Measurements from ENCODE around the gene VAV1. TPM values are rescaled to one million over a fixed set of nuclear protein-coding genes. Genes with fewer than 3 reads are reported as not detected.

The VAV1 gene
- total and polyA plus RNA-seq, 2 of the 13 experiments (the other 11 are each of a cell fraction or from before 2014, with no cell fraction given) = not detected

DNA sequence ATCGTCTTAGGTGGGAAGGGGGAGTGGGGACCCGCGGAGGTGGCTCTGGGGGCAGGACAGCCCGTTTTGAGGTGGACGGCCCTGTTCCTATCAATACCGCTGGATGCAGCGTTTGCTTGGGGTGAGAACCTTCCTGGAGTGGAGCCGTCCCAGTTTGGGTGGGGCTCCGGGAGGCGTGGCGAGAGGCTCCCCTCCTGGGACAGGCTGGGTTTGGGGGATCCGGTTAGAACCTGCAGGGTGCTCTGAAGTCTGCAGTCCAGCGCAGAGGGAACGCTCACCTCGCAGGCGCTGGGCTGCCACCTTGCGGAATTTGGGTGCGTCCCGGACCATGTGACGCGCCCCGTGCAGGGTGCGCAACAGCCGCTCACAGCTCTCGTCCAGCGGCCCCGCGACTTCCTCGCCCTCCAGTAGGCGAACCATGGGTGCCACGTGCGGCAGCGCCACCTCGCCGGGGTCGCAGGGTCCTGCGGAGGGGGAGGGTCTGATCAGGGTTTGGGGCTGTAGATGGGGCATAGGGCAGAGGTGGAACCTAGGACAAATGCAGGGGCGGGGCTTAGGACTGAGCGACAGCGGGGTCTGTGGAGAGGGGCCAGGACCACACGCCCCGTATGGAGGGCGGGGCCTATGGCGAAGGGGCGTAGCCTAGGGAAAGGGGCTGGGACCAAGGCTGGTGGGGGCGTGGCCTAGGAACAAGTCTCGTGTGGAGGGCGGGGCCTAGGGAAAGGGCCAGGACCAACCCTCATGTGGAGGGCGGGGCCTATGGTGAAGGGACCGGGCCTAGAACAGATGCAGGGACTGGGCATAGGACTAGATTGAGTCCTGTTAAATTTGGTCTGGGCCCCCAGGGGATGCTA lies 19.1 kb upstream of the VAV1 start (continued):
- TF ChIP-seq HNRNPL (IDR thresholded peaks at IDR 0.05; ENCODE audit: low read depth, low read length) (peak; percentile 85), ZNF644 (CRISPR knock-in tag; IDR thresholded peaks at IDR 0.05; ENCODE audit: low read depth) (no peak), ZNF781 (CRISPR knock-in tag; IDR thresholded peaks at IDR 0.05; ENCODE audit: borderline replicate concordance, not compliant biosample characterization) (peak; percentile 33), ZNF354B (CRISPR knock-in tag; IDR thresholded peaks at IDR 0.05) (no peak), ETV6 (CRISPR knock-in tag; conservative IDR thresholded peaks at IDR 0.05) (peak; percentile 22; the same call in 1 of the 2 replicates), FOXO1 (CRISPR knock-in tag; IDR thresholded peaks at IDR 0.05) (peak; percentile 62; the same call in 1 of the 2 replicates), ZNF724P (CRISPR knock-in tag; IDR thresholded peaks at IDR 0.05; ENCODE audit: borderline replicate concordance) (0 out of 2 replicates have a peak, but pooled peaks have one; percentile 31), ZNF567 (CRISPR knock-in tag; IDR thresholded peaks at IDR 0.05; ENCODE audit: borderline replicate concordance) (peak; percentile 90; the same call in 1 of the 2 replicates), POLR2G (IDR thresholded peaks at IDR 0.05; ENCODE audit: low read depth, low read length) (peak; percentile 55), NR2C2 (CRISPR knock-in tag; IDR thresholded peaks at IDR 0.05; ENCODE audit: borderline replicate concordance) (peak; percentile 88), SATB2 (CRISPR knock-in tag; IDR thresholded peaks at IDR 0.05) (0 out of 2 replicates have a peak, but pooled peaks have one; percentile 68), MIER3 (CRISPR knock-in tag; IDR thresholded peaks at IDR 0.05; ENCODE audit: borderline replicate concordance) (0 out of 2 replicates have a peak, but pooled peaks have one; percentile 25), NONO (IDR thresholded peaks at IDR 0.05) (no peak), NONO (CRISPR knock-in tag; conservative IDR thresholded peaks at IDR 0.05) (peak; percentile 95), MAX (IDR thresholded peaks at IDR 0.05) (peak; percentile 99)
- TF ChIP-seq, protein P1, sequence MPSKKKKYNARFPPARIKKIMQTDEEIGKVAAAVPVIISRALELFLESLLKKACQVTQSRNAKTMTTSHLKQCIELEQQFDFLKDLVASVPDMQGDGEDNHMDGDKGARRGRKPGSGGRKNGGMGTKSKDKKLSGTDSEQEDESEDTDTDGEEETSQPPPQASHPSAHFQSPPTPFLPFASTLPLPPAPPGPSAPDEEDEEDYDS (CRISPR knock-in tag; IDR thresholded peaks at IDR 0.05) = peak; percentile 55
- TF ChIP-seq, protein P2, sequence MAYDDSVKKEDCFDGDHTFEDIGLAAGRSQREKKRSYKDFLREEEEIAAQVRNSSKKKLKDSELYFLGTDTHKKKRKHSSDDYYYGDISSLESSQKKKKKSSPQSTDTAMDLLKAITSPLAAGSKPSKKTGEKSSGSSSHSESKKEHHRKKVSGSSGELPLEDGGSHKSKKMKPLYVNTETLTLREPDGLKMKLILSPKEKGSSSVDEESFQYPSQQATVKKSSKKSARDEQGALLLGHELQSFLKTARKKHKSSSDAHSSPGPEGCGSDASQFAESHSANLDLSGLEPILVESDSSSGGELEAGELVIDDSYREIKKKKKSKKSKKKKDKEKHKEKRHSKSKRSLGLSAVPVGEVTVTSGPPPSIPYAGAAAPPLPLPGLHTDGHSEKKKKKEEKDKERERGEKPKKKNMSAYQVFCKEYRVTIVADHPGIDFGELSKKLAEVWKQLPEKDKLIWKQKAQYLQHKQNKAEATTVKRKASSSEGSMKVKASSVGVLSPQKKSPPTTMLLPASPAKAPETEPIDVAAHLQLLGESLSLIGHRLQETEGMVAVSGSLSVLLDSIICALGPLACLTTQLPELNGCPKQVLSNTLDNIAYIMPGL (CRISPR knock-in tag; IDR thresholded peaks at IDR 0.05; ENCODE audit: borderline replicate concordance in 1 of 2, low read depth in 1 of 2) = peak; percentile 89; a peak in 3 of 4 replicates
- TF ChIP-seq, protein P3, sequence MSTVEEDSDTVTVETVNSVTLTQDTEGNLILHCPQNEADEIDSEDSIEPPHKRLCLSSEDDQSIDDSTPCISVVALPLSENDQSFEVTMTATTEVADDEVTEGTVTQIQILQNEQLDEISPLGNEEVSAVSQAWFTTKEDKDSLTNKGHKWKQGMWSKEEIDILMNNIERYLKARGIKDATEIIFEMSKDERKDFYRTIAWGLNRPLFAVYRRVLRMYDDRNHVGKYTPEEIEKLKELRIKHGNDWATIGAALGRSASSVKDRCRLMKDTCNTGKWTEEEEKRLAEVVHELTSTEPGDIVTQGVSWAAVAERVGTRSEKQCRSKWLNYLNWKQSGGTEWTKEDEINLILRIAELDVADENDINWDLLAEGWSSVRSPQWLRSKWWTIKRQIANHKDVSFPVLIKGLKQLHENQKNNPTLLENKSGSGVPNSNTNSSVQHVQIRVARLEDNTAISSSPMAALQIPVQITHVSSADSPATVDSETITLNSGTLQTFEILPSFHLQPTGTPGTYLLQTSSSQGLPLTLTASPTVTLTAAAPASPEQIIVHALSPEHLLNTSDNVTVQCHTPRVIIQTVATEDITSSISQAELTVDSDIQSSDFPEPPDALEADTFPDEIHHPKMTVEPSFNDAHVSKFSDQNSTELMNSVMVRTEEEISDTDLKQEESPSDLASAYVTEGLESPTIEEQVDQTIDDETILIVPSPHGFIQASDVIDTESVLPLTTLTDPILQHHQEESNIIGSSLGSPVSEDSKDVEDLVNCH (CRISPR knock-in tag; IDR thresholded peaks at IDR 0.05) = 0 out of 2 replicates have a peak, but pooled peaks have one; percentile 74
- TF ChIP-seq, protein P4, sequence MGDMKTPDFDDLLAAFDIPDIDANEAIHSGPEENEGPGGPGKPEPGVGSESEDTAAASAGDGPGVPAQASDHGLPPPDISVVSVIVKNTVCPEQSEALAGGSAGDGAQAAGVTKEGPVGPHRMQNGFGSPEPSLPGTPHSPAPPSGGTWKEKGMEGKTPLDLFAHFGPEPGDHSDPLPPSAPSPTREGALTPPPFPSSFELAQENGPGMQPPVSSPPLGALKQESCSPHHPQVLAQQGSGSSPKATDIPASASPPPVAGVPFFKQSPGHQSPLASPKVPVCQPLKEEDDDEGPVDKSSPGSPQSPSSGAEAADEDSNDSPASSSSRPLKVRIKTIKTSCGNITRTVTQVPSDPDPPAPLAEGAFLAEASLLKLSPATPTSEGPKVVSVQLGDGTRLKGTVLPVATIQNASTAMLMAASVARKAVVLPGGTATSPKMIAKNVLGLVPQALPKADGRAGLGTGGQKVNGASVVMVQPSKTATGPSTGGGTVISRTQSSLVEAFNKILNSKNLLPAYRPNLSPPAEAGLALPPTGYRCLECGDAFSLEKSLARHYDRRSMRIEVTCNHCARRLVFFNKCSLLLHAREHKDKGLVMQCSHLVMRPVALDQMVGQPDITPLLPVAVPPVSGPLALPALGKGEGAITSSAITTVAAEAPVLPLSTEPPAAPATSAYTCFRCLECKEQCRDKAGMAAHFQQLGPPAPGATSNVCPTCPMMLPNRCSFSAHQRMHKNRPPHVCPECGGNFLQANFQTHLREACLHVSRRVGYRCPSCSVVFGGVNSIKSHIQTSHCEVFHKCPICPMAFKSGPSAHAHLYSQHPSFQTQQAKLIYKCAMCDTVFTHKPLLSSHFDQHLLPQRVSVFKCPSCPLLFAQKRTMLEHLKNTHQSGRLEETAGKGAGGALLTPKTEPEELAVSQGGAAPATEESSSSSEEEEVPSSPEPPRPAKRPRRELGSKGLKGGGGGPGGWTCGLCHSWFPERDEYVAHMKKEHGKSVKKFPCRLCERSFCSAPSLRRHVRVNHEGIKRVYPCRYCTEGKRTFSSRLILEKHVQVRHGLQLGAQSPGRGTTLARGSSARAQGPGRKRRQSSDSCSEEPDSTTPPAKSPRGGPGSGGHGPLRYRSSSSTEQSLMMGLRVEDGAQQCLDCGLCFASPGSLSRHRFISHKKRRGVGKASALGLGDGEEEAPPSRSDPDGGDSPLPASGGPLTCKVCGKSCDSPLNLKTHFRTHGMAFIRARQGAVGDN (CRISPR knock-in tag; IDR thresholded peaks at IDR 0.05) = peak; percentile 94
